HEK293 (cell line): ENCODE measurements around the gene IGSF23.
"Not testable (repeated sequence)": the region's sequence is repeated elsewhere in the genome, so short reads cannot be mapped to it uniquely, and the experiment has no call there.

Experiments
- CTCF ChIA-PET: fragments of 350-600 bp; formaldehyde crosslinking; extraction: SDS; loops from one replicate; lab custom pipeline; 2021; ENCODE audit warnings: antibody characterized with exemption; lab: Yijun Ruan, JAX
- POLR2A ChIA-PET: fragments of 300-600 bp; formaldehyde crosslinking; extraction: SDS; loops from one replicate; lab custom pipeline; 2020; ENCODE audit warnings: antibody characterized with exemption, inconsistent platforms; lab: Yijun Ruan, JAX
- H3K27ac ChIP-seq: fragments of 200-500 bp; sonication (Bioruptor generic); 2 replicates; pipeline ENCODE4 v1.5.1; 2014; ENCODE audit warnings: low read depth, low read length, control low read depth, inconsistent platforms; ENCODE audit errors: extremely low read depth
- H3K36me3 ChIP-seq, 2 experiments: fragments of 200-500 bp in 1 of 2; sonication (Bioruptor generic) in 1 of 2; 1 replicate in 1 of 2; 2 replicates in 1 of 2; pipeline ENCODE4 v1.5.1; 2014 to 2017; ENCODE audit warnings: inconsistent platforms in 2 of 2, low read length in 2 of 2; ENCODE audit not compliant: control insufficient read depth in 2 of 2, insufficient read depth in 1 of 2
- H3K4me1 ChIP-seq: fragments of 200-500 bp; sonication (Bioruptor generic); 2 replicates; pipeline ENCODE4 v1.5.1; 2014; ENCODE audit warnings: mild to moderate bottlenecking, low read length, inconsistent platforms; ENCODE audit not compliant: control insufficient read depth, insufficient read depth
- H3K4me3 ChIP-seq: 2 replicates; pipeline ENCODE4 v1.5.1; 2011; ENCODE audit warnings: low read depth, mild to moderate bottlenecking, control low read depth, low read length, moderate library complexity
- H3K9me3 ChIP-seq: fragments of 200-500 bp; sonication (Bioruptor generic); 2 replicates; pipeline ENCODE4 v1.5.1; 2014; ENCODE audit warnings: low read depth, low read length, inconsistent platforms; ENCODE audit not compliant: control insufficient read depth, insufficient read depth
- GLI2 ChIP-seq: fragments of 450-650 bp; formaldehyde crosslinking; IDR thresholded peaks from 2 replicates; pipeline ENCODE4; 2017; ENCODE audit warnings: missing biosample characterization, missing genetic modification characterization, low read depth, borderline replicate concordance
- KLF1 ChIP-seq: fragments of 450-650 bp; formaldehyde crosslinking; IDR thresholded peaks from 2 replicates; pipeline ENCODE4 v1.5.1; 2016; ENCODE audit warnings: missing biosample characterization, missing genetic modification characterization
- KLF7 ChIP-seq: fragments of 450-650 bp; formaldehyde crosslinking; IDR thresholded peaks from 2 replicates; pipeline ENCODE4 v1.5.1; 2016; ENCODE audit warnings: missing biosample characterization, missing genetic modification characterization, borderline replicate concordance
- ZBTB48 ChIP-seq: fragments of 450-650 bp; formaldehyde crosslinking; IDR thresholded peaks from 2 replicates; pipeline ENCODE4 v1.5.1; 2016; ENCODE audit warnings: missing biosample characterization, missing genetic modification characterization
- ZBTB49 ChIP-seq: fragments of 450-650 bp; formaldehyde crosslinking; IDR thresholded peaks from 2 replicates; pipeline ENCODE4 v1.5.1; 2016; ENCODE audit warnings: missing biosample characterization, missing genetic modification characterization, low read depth
- ZFHX2 ChIP-seq: fragments of 450-650 bp; formaldehyde crosslinking; conservative IDR thresholded peaks from 2 replicates; pipeline ENCODE4 v1.5.1; 2016; ENCODE audit warnings: missing biosample characterization, missing genetic modification characterization
- ZNF214 ChIP-seq: fragments of 450-650 bp; formaldehyde crosslinking; IDR thresholded peaks from 2 replicates; pipeline ENCODE4 v1.5.1; 2017; ENCODE audit warnings: missing biosample characterization, mild to moderate bottlenecking, missing genetic modification characterization, borderline replicate concordance
- ZNF23 ChIP-seq: fragments of 450-650 bp; formaldehyde crosslinking; IDR thresholded peaks from 2 replicates; pipeline ENCODE4 v1.5.1; 2016; ENCODE audit warnings: missing biosample characterization, missing genetic modification characterization, borderline replicate concordance
- ZNF514 ChIP-seq: fragments of 450-650 bp; formaldehyde crosslinking; IDR thresholded peaks from 2 replicates; pipeline ENCODE4 v1.5.1; 2016; ENCODE audit warnings: missing biosample characterization, missing genetic modification characterization
- ZNF639 ChIP-seq: fragments of 450-650 bp; formaldehyde crosslinking; IDR thresholded peaks from 2 replicates; pipeline ENCODE4 v1.5.1; 2016; ENCODE audit warnings: missing biosample characterization, missing genetic modification characterization
- ZNF660 ChIP-seq: fragments of 450-650 bp; IDR thresholded peaks from 2 replicates; pipeline ENCODE4 v1.5.1; 2018; ENCODE audit warnings: missing biosample characterization, mild to moderate bottlenecking, missing genetic modification characterization
- ZNF843 ChIP-seq: fragments of 450-650 bp; formaldehyde crosslinking; IDR thresholded peaks from 2 replicates; pipeline ENCODE4 v1.5.1; 2016; ENCODE audit warnings: missing biosample characterization, missing genetic modification characterization
- TF ChIP-seq, protein P1 (sequence below): fragments of 450-650 bp; formaldehyde crosslinking; IDR thresholded peaks from 2 replicates; pipeline ENCODE4 v1.5.1; 2016; ENCODE audit warnings: missing biosample characterization, missing genetic modification characterization
- TF ChIP-seq, protein P2 (sequence below): fragments of 450-650 bp; formaldehyde crosslinking; IDR thresholded peaks from 2 replicates; pipeline ENCODE4; 2016; ENCODE audit warnings: missing biosample characterization, missing genetic modification characterization
- TF ChIP-seq, protein P3 (sequence below): fragments of 450-650 bp; formaldehyde crosslinking; IDR thresholded peaks from 2 replicates; pipeline ENCODE4 v1.5.1; 2016; ENCODE audit warnings: missing biosample characterization, missing genetic modification characterization

IGSF23 gene

GRCh38 chr19:44623626-44624025, 10.3 kb downstream of the IGSF23 start (continued):
- TF ChIP-seq, protein P1, sequence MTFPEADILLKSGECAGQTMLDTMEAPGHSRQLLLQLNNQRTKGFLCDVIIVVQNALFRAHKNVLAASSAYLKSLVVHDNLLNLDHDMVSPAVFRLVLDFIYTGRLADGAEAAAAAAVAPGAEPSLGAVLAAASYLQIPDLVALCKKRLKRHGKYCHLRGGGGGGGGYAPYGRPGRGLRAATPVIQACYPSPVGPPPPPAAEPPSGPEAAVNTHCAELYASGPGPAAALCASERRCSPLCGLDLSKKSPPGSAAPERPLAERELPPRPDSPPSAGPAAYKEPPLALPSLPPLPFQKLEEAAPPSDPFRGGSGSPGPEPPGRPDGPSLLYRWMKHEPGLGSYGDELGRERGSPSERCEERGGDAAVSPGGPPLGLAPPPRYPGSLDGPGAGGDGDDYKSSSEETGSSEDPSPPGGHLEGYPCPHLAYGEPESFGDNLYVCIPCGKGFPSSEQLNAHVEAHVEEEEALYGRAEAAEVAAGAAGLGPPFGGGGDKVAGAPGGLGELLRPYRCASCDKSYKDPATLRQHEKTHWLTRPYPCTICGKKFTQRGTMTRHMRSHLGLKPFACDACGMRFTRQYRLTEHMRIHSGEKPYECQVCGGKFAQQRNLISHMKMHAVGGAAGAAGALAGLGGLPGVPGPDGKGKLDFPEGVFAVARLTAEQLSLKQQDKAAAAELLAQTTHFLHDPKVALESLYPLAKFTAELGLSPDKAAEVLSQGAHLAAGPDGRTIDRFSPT (tag by site-specific recombination), result no peak
- TF ChIP-seq ZNF514 (tag by site-specific recombination) (no peak), ZNF843 (tag by site-specific recombination) (no peak), GLI2 (tag by site-specific recombination) (no peak)

DNA sequence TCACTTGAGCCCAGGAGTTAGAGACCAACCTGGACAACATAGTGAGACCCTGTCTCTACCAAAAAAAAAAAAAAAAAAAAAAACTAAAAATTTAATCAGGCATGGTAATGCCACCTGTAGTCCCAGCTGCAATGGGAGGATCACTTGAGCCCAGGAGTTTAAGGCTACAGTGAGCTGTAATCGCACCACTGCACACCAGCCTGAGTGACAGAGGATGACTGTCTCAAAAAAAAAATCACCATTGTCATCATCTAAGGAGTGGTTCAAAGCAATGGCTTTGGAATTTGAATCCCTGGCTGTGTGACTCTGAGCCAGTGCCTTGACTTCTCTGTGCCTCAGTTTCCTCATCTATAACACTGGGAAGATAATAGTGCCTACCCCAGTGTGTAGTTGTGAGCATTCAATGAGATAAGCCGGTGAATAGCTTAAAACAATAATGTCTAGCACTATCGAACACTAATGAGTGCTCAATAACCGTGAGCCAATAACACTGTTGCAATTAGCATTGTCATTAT, 11.5 kb downstream of the IGSF23 start:
- H3K4me3 ChIP-seq, result no peak overlapping the region
- no peak overlapping the region for H3K27ac ChIP-seq
- CTCF ChIA-PET, result interaction anchor here (1.0 kb wide), 1 partner anchor 54 kb away, joined by 4 read pairs; no protein-coding TSS in a partner anchor
- no peaks in the 10 kb centered on the region for H3K36me3 ChIP-seq
- no peaks in the 10 kb centered on the region for H3K4me1 ChIP-seq
- TF ChIP-seq ZFHX2 (tag by site-specific recombination), result no peak
- TF ChIP-seq ZNF660 (tag by site-specific recombination), result no peak
- TF ChIP-seq ZNF639 (tag by site-specific recombination), result no peak
- no peak for TF ChIP-seq ZBTB49 (tag by site-specific recombination)
- TF ChIP-seq ZNF214 (tag by site-specific recombination), result no peak
- H3K9me3 ChIP-seq, result no peaks in the 10 kb centered on the region
- POLR2A ChIA-PET, result no interaction called here

- ChIA-PET CTCF (interaction anchor here (0.8 to 1.0 kb wide), 2 partner anchors 55 to 69 kb away, joined by 4 read pairs; no protein-coding TSS in a partner anchor), POLR2A (interaction anchor here (2.6 kb wide), 1 partner anchor 18 kb away, joined by 9 read pairs; the partner anchor contains the start of gene PVR)
- H3K36me3 ChIP-seq, H3K9me3 ChIP-seq, H3K27ac ChIP-seq, H3K4me3 ChIP-seq, H3K4me1 ChIP-seq: not testable (repeated sequence)
Observed at GRCh38 chr19:44625637-44626036, 12.3 kb downstream of the IGSF23 start.

GRCh38 chr19:44626048-44626624, 12.8 kb downstream of the IGSF23 start:
- H3K4me3 ChIP-seq, result no peak overlapping the region
- TF ChIP-seq ZNF23 (tag by site-specific recombination), result no peak
- TF ChIP-seq, protein P2, sequence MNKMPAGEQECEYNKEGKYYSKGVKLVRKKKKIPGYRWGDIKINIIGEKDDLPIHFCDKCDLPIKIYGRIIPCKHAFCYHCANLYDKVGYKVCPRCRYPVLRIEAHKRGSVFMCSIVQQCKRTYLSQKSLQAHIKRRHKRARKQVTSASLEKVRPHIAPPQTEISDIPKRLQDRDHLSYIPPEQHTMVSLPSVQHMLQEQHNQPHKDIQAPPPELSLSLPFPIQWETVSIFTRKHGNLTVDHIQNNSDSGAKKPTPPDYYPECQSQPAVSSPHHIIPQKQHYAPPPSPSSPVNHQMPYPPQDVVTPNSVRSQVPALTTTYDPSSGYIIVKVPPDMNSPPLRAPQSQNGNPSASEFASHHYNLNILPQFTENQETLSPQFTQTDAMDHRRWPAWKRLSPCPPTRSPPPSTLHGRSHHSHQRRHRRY (tag by site-specific recombination), result no peak
- TF ChIP-seq, protein P3, sequence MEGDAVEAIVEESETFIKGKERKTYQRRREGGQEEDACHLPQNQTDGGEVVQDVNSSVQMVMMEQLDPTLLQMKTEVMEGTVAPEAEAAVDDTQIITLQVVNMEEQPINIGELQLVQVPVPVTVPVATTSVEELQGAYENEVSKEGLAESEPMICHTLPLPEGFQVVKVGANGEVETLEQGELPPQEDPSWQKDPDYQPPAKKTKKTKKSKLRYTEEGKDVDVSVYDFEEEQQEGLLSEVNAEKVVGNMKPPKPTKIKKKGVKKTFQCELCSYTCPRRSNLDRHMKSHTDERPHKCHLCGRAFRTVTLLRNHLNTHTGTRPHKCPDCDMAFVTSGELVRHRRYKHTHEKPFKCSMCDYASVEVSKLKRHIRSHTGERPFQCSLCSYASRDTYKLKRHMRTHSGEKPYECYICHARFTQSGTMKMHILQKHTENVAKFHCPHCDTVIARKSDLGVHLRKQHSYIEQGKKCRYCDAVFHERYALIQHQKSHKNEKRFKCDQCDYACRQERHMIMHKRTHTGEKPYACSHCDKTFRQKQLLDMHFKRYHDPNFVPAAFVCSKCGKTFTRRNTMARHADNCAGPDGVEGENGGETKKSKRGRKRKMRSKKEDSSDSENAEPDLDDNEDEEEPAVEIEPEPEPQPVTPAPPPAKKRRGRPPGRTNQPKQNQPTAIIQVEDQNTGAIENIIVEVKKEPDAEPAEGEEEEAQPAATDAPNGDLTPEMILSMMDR, result no peak
- TF ChIP-seq KLF1 (tag by site-specific recombination), result no peak
- no peak for TF ChIP-seq ZBTB48 (tag by site-specific recombination)
- TF ChIP-seq KLF7, result no peak
- CTCF ChIA-PET, result interaction anchor here (0.8 to 1.3 kb wide), 4 partner anchors 31 to 69 kb away, joined by 3 to 5 read pairs (median 4); no protein-coding TSS in a partner anchor
- no peaks in the 10 kb centered on the region for H3K36me3 ChIP-seq
- no peak overlapping the region for H3K27ac ChIP-seq
- H3K4me1 ChIP-seq, result no peaks in the 10 kb centered on the region
- no peaks in the 10 kb centered on the region for H3K9me3 ChIP-seq
- POLR2A ChIA-PET, result interaction anchor here (0.6 to 2.6 kb wide), 2 partner anchors 17 to 49 kb away, joined by 3 to 9 read pairs; partner anchors contain the start of gene PVR
